Testis (tissue), 3 donors: ENCODE data around the gene PRKAG2. TPM values are rescaled to one million over a fixed set of nuclear protein-coding genes. Genes with fewer than 3 reads are reported as not detected.

Source experiments
- DNase-seq: peaks from one replicate; pipeline ENCODE4 v3.0.0-alpha.2; 2019
- H3K27ac ChIP-seq, 2 donors: fragments of 200-600 bp; sonication (generic); one replicate each; pipeline ENCODE4 v1.5.1; 2019
- H3K27me3 ChIP-seq: fragments of 200-600 bp; sonication (generic); one replicate; pipeline ENCODE4 v1.5.1; 2019
- H3K36me3 ChIP-seq: fragments of 200-600 bp; sonication (generic); one replicate; pipeline ENCODE4 v1.5.1; 2017; ENCODE audit warnings: low read depth; ENCODE audit errors: missing control alignments
- H3K4me1 ChIP-seq: fragments of 200-600 bp; sonication (generic); one replicate; pipeline ENCODE4 v1.5.1; 2019
- H3K4me3 ChIP-seq, 2 donors: fragments of 200-600 bp; sonication (generic); one replicate each; pipeline ENCODE4 v1.5.1; 2017 to 2019
- H3K9me3 ChIP-seq: fragments of 200-600 bp; sonication (generic); one replicate; pipeline ENCODE4 v1.5.1; 2017
- CTCF ChIP-seq, 3 experiments: fragments of 450-650 bp in 2 of 3; fragments of 200-600 bp in 1 of 3; sonication (generic) in 1 of 3; IDR thresholded peaks; one replicate each; pipeline ENCODE4 v1.5.1; 2016 to 2019; ENCODE audit warnings: antibody characterized with exemption in 3 of 3, mild to moderate bottlenecking in 2 of 3, moderate library complexity in 1 of 3
- POLR2A ChIP-seq: fragments of 450-650 bp; IDR thresholded peaks from one replicate; pipeline ENCODE4 v1.6.1; 2017; ENCODE audit warnings: antibody characterized with exemption, mild to moderate bottlenecking, moderate library complexity
- WGBS, 2 donors: methylation state at CpG; one replicate each; pipeline ENCODE4 v1.1.5; 2018; 5-methylcytosine and 5-hydroxymethylcytosine counted together
- intact Hi-C: fragments of 100-400 bp; cut with DNase I; formaldehyde crosslinking; loops from one replicate; pipeline ENCODE4 v1.15.1; 2023; ENCODE audit warnings: low total_unique reads
- polyA plus RNA-seq: library from polyadenylated mRNA; stranded (reverse); fragments of 350-450 nt; fragmentation: Illumina TruSeq; extraction: RNeasy Lipid Tissue Mini Kit (QIAGEN cat#74804); gene quantifications from one replicate; pipeline ENCODE4 v1.2.3, GENCODE V29; 2014; ENCODE audit warnings: low read depth, low replicate concordance; ENCODE audit not compliant: insufficient read depth
- total RNA-seq, 2 donors: library from RNA; depleted of rRNA; stranded (reverse); fragments of >200 nt; gene quantifications; one replicate each; pipeline ENCODE4 v1.2.3, GENCODE V29; 2016

The PRKAG2 gene
- total and polyA plus RNA-seq, 3 donors from 2014 or later, result 27.9 to 28.7 (median 28.6) TPM

GRCh38 chr7:151833213-151833651, 43.7 kb downstream of the PRKAG2 start:
- no peak overlapping the region for H3K4me3 ChIP-seq
- DNase-seq, result no peak
- TF ChIP-seq POLR2A (no peak), CTCF (IDR thresholded peaks at IDR 0.05) (no peak)
- no peak overlapping the region for H3K27ac ChIP-seq
- no peaks in the 10 kb centered on the region for H3K4me1 ChIP-seq
- H3K27me3 ChIP-seq, result no peaks in the 10 kb centered on the region
- whole genome bisulfite sequencing, 2 donors, result 87% methylated on average over 14 of the region's 14 CpGs
- no peaks in the 10 kb centered on the region for H3K9me3 ChIP-seq
- no peaks in the 10 kb centered on the region for H3K36me3 ChIP-seq
- intact Hi-C loops, result no loop called here

- DNase-seq, result no peak
- no peaks in the 10 kb centered on the region for H3K4me1 ChIP-seq
- no peak for TF ChIP-seq POLR2A
- TF ChIP-seq CTCF (IDR thresholded peaks at IDR 0.05), result no peak
- intact Hi-C loops, result no loop called here
- WGBS, 2 donors, result 92 to 94% methylated on average over 8 to 11 of the region's 11 CpGs
- H3K36me3 ChIP-seq, result no peaks in the 10 kb centered on the region
- no peak overlapping the region for H3K4me3 ChIP-seq
- no peaks in the 10 kb centered on the region for H3K27me3 ChIP-seq
- H3K27ac ChIP-seq, result no peak overlapping the region
- H3K9me3 ChIP-seq, result no peaks in the 10 kb centered on the region
Measured at GRCh38 chr7:151832656-151833055, 44.3 kb downstream of the PRKAG2 start.

GRCh38 chr7:151832138-151832537, 44.8 kb downstream of the PRKAG2 start:
- WGBS, 2 donors, result 66 to 77% methylated on average over 5 of the region's 5 CpGs
- Histone ChIP-seq H3K27ac (no peak overlapping the region), H3K27me3 (no peaks in the 10 kb centered on the region), H3K36me3 (no peaks in the 10 kb centered on the region), H3K9me3 (no peaks in the 10 kb centered on the region), H3K4me1 (no peaks in the 10 kb centered on the region), H3K4me3 (no peak overlapping the region)
- DNase-seq, result no peak
- TF ChIP-seq CTCF (IDR thresholded peaks at IDR 0.05) (no peak), POLR2A (no peak)
- intact Hi-C loops, result no loop called here

- no peaks in the 10 kb centered on the region for H3K9me3 ChIP-seq
- no peak overlapping the region for H3K27ac ChIP-seq
- TF ChIP-seq CTCF (IDR thresholded peaks at IDR 0.05), result no peak
- no peak for TF ChIP-seq POLR2A
- H3K27me3 ChIP-seq, result no peaks in the 10 kb centered on the region
- no peak for DNase-seq
- no peaks in the 10 kb centered on the region for H3K36me3 ChIP-seq
- 86% methylated on average over 12 to 13 of the region's 13 CpGs for WGBS, 2 donors
- intact Hi-C loops, result no loop called here
- no peaks in the 10 kb centered on the region for H3K4me1 ChIP-seq
- H3K4me3 ChIP-seq, result no peak overlapping the region
Measured at GRCh38 chr7:151831606-151832005, 45.3 kb downstream of the PRKAG2 start.

- H3K4me1 ChIP-seq, result no peaks in the 10 kb centered on the region
- no peaks in the 10 kb centered on the region for H3K36me3 ChIP-seq
- intact Hi-C loops, result no loop called here
- no peaks in the 10 kb centered on the region for H3K9me3 ChIP-seq
- no peak overlapping the region for H3K27ac ChIP-seq
- no peak for DNase-seq
- no peak overlapping the region for H3K4me3 ChIP-seq
- 77 to 80% methylated on average over 23 to 26 of the region's 26 CpGs for WGBS, 2 donors
- no peaks in the 10 kb centered on the region for H3K27me3 ChIP-seq
- no peak for TF ChIP-seq POLR2A
- no peak for TF ChIP-seq CTCF (IDR thresholded peaks at IDR 0.05)
Measured at GRCh38 chr7:151830121-151830830, 46.6 kb downstream of the PRKAG2 start.
